GM10248 (cell line): Measurements from ENCODE around the gene ATP2C1.

ENCODE experiments used
- CTCF ChIA-PET: fragments of 300-600 bp; sonication (Branson Sonifier 250); formaldehyde crosslinking; extraction: SDS; loops from one replicate; lab custom pipeline; 2021; ENCODE audit warnings: antibody characterized with exemption; lab: Yijun Ruan, JAX
- POLR2A ChIA-PET: fragments of 350-650 bp; sonication (Branson Sonifier 250); formaldehyde crosslinking; extraction: SDS; loops from one replicate; lab custom pipeline; 2020; ENCODE audit warnings: antibody characterized with exemption; lab: Yijun Ruan, JAX
- DNase-seq: peaks from one replicate; pipeline ENCODE4 v3.0.0; 2012; ENCODE audit errors: extremely low spot score
- CTCF ChIP-seq: IDR thresholded peaks from 2 replicates; pipeline ENCODE4 v1.5.1; 2012; ENCODE audit warnings: mild to moderate bottlenecking, low read depth; ENCODE audit errors: extremely low read depth, missing control alignments, control extremely low read depth

The ATP2C1 gene

GRCh38 chr3:131007782-131008181, 113.9 kb downstream of the ATP2C1 start:
- TF ChIP-seq CTCF = no peak
- no peak for DNase-seq
- ChIA-PET POLR2A (no interaction called here), CTCF (interaction anchor here (1.2 to 1.4 kb wide), 2 partner anchors 11 to 14 kb away, joined by 4 to 5 read pairs; no protein-coding TSS in a partner anchor)

GRCh38 chr3:131008326-131008725, 114.4 kb downstream of the ATP2C1 start:
- POLR2A ChIA-PET = no interaction called here
- no peak for DNase-seq
- CTCF ChIA-PET = interaction anchor here (1.2 to 1.4 kb wide), 4 partner anchors 11 to 15 kb away, joined by 3 to 5 read pairs (median 4); no protein-coding TSS in a partner anchor
- TF ChIP-seq CTCF = no peak

GRCh38 chr3:131009698-131010097, 115.8 kb downstream of the ATP2C1 start:
- DNase-seq = no peak
- POLR2A ChIA-PET = no interaction called here
- no peak for TF ChIP-seq CTCF
- CTCF ChIA-PET = interaction anchor here (1.1 to 1.4 kb wide), 3 partner anchors 10 to 17 kb away, joined by 3 to 4 read pairs (median 3); no protein-coding TSS in a partner anchor

- ChIA-PET CTCF (interaction anchor here (0.9 to 1.4 kb wide), 4 partner anchors 11 to 24 kb away, joined by 3 to 7 read pairs (median 4); no protein-coding TSS in a partner anchor), POLR2A (no interaction called here)
- no peak for DNase-seq
- TF ChIP-seq CTCF = no peak
Observed at GRCh38 chr3:131018970-131019369, 125.1 kb downstream of the ATP2C1 start.

GRCh38 chr3:131020122-131020693, 126.3 kb downstream of the ATP2C1 start:
- no peak for TF ChIP-seq CTCF
- POLR2A ChIA-PET = no interaction called here
- DNase-seq = no peak
- CTCF ChIA-PET = interaction anchor here (0.8 to 1.4 kb wide), 3 partner anchors 11 to 17 kb away, joined by 3 to 4 read pairs (median 3); no protein-coding TSS in a partner anchor

- CTCF ChIA-PET = interaction anchor here (1.0 to 1.6 kb wide), 5 partner anchors 11 to 61 kb away, joined by 3 to 7 read pairs (median 3); no protein-coding TSS in a partner anchor
Observed at GRCh38 chr3:131025539-131025938, 131.7 kb downstream of the ATP2C1 start.

More at GRCh38 chr3:131025539-131025938, 131.7 kb downstream of the ATP2C1 start:
- no peak for TF ChIP-seq CTCF
- DNase-seq = no peak
- POLR2A ChIA-PET = no interaction called here
